ENCODE results near the gene ATF2.

ATF2 gene

GRCh38 chr2:175175320-175175719, 7.3 kb upstream of the ATF2 start:
- peaks cover 32% of the 10 kb centered on the region for H3K4me1 Mint-ChIP-seq (ENCODE audit: low read depth)
- no peak overlapping the region for H3K4me3 Mint-ChIP-seq
- H3K9me3 Mint-ChIP-seq (ENCODE audit: low read depth), result no peaks in the 10 kb centered on the region
- H3K36me3 Mint-ChIP-seq, result peaks cover 9% of the 10 kb centered on the region
- no peak overlapping the region for H3K27ac Mint-ChIP-seq
- no peaks in the 10 kb centered on the region for H3K27me3 Mint-ChIP-seq

GRCh38 chr2:175170659-175171304, 2.8 kb upstream of the ATF2 start:
- Mint-ChIP-seq H3K36me3 (peaks cover 3% of the 10 kb centered on the region), H3K9me3 (ENCODE audit: low read depth) (no peaks in the 10 kb centered on the region), H3K27ac (peak overlapping the region; percentile 31), H3K27me3 (no peaks in the 10 kb centered on the region), H3K4me3 (peak overlapping the region; percentile 28), H3K4me1 (ENCODE audit: low read depth) (peaks cover 41% of the 10 kb centered on the region)

GRCh38 chr2:175169191-175169590, 1.2 kb upstream of the ATF2 start:
- Mint-ChIP-seq H3K36me3 (peaks cover 3% of the 10 kb centered on the region), H3K4me1 (ENCODE audit: low read depth) (peaks cover 55% of the 10 kb centered on the region), H3K9me3 (ENCODE audit: low read depth) (no peaks in the 10 kb centered on the region), H3K27me3 (no peaks in the 10 kb centered on the region), H3K27ac (peak overlapping the region; percentile 99), H3K4me3 (peak overlapping the region; percentile 100)

GRCh38 chr2:175168564-175168945, 552 bp upstream of the ATF2 start:
- H3K4me1 Mint-ChIP-seq (ENCODE audit: low read depth), result peaks cover 56% of the 10 kb centered on the region
- H3K27ac Mint-ChIP-seq, result peak overlapping the region; percentile 99
- peak overlapping the region; percentile 100 for H3K4me3 Mint-ChIP-seq
- H3K27me3 Mint-ChIP-seq, result no peaks in the 10 kb centered on the region
- H3K36me3 Mint-ChIP-seq, result peaks cover 3% of the 10 kb centered on the region
- H3K9me3 Mint-ChIP-seq (ENCODE audit: low read depth), result no peaks in the 10 kb centered on the region

GRCh38 chr2:175167076-175167791, 769 bp downstream of the ATF2 start:
- H3K4me1 Mint-ChIP-seq (ENCODE audit: low read depth), result peaks cover 60% of the 10 kb centered on the region
- peak overlapping the region; percentile 100 for H3K4me3 Mint-ChIP-seq
- H3K27ac Mint-ChIP-seq, result peak overlapping the region; percentile 99
- no peaks in the 10 kb centered on the region for H3K27me3 Mint-ChIP-seq
- H3K9me3 Mint-ChIP-seq (ENCODE audit: low read depth), result no peaks in the 10 kb centered on the region
- H3K36me3 Mint-ChIP-seq, result peaks cover 1% of the 10 kb centered on the region

- Mint-ChIP-seq H3K27me3 (no peaks in the 10 kb centered on the region), H3K27ac (peak overlapping the region; percentile 34), H3K4me1 (ENCODE audit: low read depth) (peaks cover 70% of the 10 kb centered on the region), H3K4me3 (peak overlapping the region; percentile 100), H3K36me3 (peaks cover 2% of the 10 kb centered on the region), H3K9me3 (ENCODE audit: low read depth) (no peaks in the 10 kb centered on the region)
These were observed 1.7 kb downstream of the ATF2 start for GRCh38 chr2:175166216-175166824.

- H3K4me1 Mint-ChIP-seq (ENCODE audit: low read depth), result peaks cover 68% of the 10 kb centered on the region
- H3K27ac Mint-ChIP-seq, result no peak overlapping the region
- peaks cover 2% of the 10 kb centered on the region for H3K36me3 Mint-ChIP-seq
- no peak overlapping the region for H3K4me3 Mint-ChIP-seq
- H3K27me3 Mint-ChIP-seq, result no peaks in the 10 kb centered on the region
- H3K9me3 Mint-ChIP-seq (ENCODE audit: low read depth), result no peaks in the 10 kb centered on the region
These were observed 3.8 kb downstream of the ATF2 start for GRCh38 chr2:175164235-175164634.

- Mint-ChIP-seq H3K9me3 (ENCODE audit: low read depth) (no peaks in the 10 kb centered on the region), H3K36me3 (peaks cover 5% of the 10 kb centered on the region), H3K27me3 (no peaks in the 10 kb centered on the region), H3K4me3 (no peak overlapping the region), H3K4me1 (ENCODE audit: low read depth) (peaks cover 52% of the 10 kb centered on the region), H3K27ac (no peak overlapping the region)
These were observed 9.1 kb downstream of the ATF2 start for GRCh38 chr2:175158894-175159293.

GRCh38 chr2:175156534-175156933, 11.5 kb downstream of the ATF2 start:
- H3K9me3 Mint-ChIP-seq (ENCODE audit: low read depth), result no peaks in the 10 kb centered on the region
- peaks cover 3% of the 10 kb centered on the region for H3K36me3 Mint-ChIP-seq
- H3K4me1 Mint-ChIP-seq (ENCODE audit: low read depth), result peaks cover 56% of the 10 kb centered on the region
- no peak overlapping the region for H3K27ac Mint-ChIP-seq
- no peaks in the 10 kb centered on the region for H3K27me3 Mint-ChIP-seq
- H3K4me3 Mint-ChIP-seq, result no peak overlapping the region

GRCh38 chr2:175154661-175155082, 13.3 kb downstream of the ATF2 start:
- peak overlapping the region; percentile 27 for H3K4me3 Mint-ChIP-seq
- H3K9me3 Mint-ChIP-seq (ENCODE audit: low read depth), result no peaks in the 10 kb centered on the region
- H3K27ac Mint-ChIP-seq, result peak overlapping the region; percentile 72
- H3K27me3 Mint-ChIP-seq, result no peaks in the 10 kb centered on the region
- H3K4me1 Mint-ChIP-seq (ENCODE audit: low read depth), result peaks cover 45% of the 10 kb centered on the region
- H3K36me3 Mint-ChIP-seq, result peaks cover 4% of the 10 kb centered on the region

GRCh38 chr2:175152242-175152641, 15.8 kb downstream of the ATF2 start:
- H3K36me3 Mint-ChIP-seq, result peaks cover 12% of the 10 kb centered on the region
- peak overlapping the region; percentile 22 for H3K4me3 Mint-ChIP-seq
- H3K27ac Mint-ChIP-seq, result no peak overlapping the region
- H3K4me1 Mint-ChIP-seq (ENCODE audit: low read depth), result peaks cover 57% of the 10 kb centered on the region
- no peaks in the 10 kb centered on the region for H3K27me3 Mint-ChIP-seq
- H3K9me3 Mint-ChIP-seq (ENCODE audit: low read depth), result no peaks in the 10 kb centered on the region

- Mint-ChIP-seq H3K27ac (no peak overlapping the region), H3K27me3 (no peaks in the 10 kb centered on the region), H3K36me3 (peaks cover 12% of the 10 kb centered on the region), H3K4me1 (ENCODE audit: low read depth) (peaks cover 56% of the 10 kb centered on the region), H3K4me3 (peak overlapping the region; percentile 22), H3K9me3 (ENCODE audit: low read depth) (no peaks in the 10 kb centered on the region)
These were observed 16.2 kb downstream of the ATF2 start for GRCh38 chr2:175151791-175152190.

- Mint-ChIP-seq H3K9me3 (ENCODE audit: low read depth) (no peaks in the 10 kb centered on the region), H3K36me3 (peaks cover 20% of the 10 kb centered on the region), H3K27me3 (no peaks in the 10 kb centered on the region), H3K27ac (no peak overlapping the region), H3K4me1 (ENCODE audit: low read depth) (peaks cover 45% of the 10 kb centered on the region), H3K4me3 (no peak overlapping the region)
These were observed 20.8 kb downstream of the ATF2 start for GRCh38 chr2:175147186-175147585.

GRCh38 chr2:175143678-175144077, 24.3 kb downstream of the ATF2 start:
- Mint-ChIP-seq H3K27ac (no peak overlapping the region), H3K27me3 (no peaks in the 10 kb centered on the region), H3K4me1 (ENCODE audit: low read depth) (peaks cover 40% of the 10 kb centered on the region), H3K9me3 (ENCODE audit: low read depth) (no peaks in the 10 kb centered on the region), H3K36me3 (peaks cover 20% of the 10 kb centered on the region), H3K4me3 (no peak overlapping the region)

- Mint-ChIP-seq H3K9me3 (ENCODE audit: low read depth) (no peaks in the 10 kb centered on the region), H3K4me1 (ENCODE audit: low read depth) (peaks cover 40% of the 10 kb centered on the region), H3K27me3 (no peaks in the 10 kb centered on the region), H3K4me3 (no peak overlapping the region), H3K27ac (no peak overlapping the region), H3K36me3 (peaks cover 21% of the 10 kb centered on the region)
These were observed 24.8 kb downstream of the ATF2 start for GRCh38 chr2:175143191-175143590.
